ENCODE results near the gene ITGA1. TPM values are rescaled to one million over a fixed set of nuclear protein-coding genes. Genes with fewer than 3 reads are reported as not detected.

The ITGA1 gene
- total RNA-seq, 4 donors from 2014 or later = 41.8 to 94.0 (median 69.6) TPM

DNA sequence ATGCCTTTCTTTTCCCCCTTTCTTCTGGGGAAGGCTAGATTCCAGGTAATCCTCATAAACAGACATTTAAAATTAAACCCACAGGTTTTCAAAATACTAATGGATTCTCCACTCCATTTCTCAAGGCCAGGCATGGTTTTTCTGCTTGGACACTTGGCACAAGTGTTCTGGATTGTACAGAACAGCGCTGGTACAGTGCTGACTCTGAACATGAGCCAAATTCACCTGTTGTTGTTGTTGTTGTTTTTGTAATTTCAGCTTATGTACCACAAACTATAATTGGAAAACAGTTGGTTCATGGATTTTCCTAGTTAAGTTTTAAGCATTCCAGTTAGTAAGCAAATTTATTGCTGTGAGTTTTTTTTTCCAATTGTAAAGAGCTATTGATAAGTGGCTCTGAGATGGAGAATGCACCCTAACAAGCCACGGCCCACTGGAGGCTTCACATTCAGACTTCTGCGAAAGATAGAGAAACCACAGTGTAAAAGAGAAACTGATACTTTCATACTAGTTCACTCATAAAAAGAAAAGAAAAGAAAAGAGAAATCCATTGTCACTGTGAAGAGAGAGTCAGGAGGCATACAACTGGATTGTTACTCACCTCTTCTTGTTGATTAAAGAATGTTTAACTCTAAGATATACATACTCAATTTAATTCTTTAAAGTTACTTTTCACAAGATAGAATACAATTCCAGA, 16.2 kb upstream of the ITGA1 start:
- Histone ChIP-seq H3K4me1 (no peaks in the 10 kb centered on the region), H3K27ac (no peak overlapping the region), H3K27me3 (no peaks in the 10 kb centered on the region), H3K9me3 (no peaks in the 10 kb centered on the region), H3K36me3 (no peaks in the 10 kb centered on the region), H3K4me3 (no peak overlapping the region)
- DNase-seq = no peak
- no peak for TF ChIP-seq POLR2A (IDR thresholded peaks at IDR 0.05)
- TF ChIP-seq, protein P1, sequence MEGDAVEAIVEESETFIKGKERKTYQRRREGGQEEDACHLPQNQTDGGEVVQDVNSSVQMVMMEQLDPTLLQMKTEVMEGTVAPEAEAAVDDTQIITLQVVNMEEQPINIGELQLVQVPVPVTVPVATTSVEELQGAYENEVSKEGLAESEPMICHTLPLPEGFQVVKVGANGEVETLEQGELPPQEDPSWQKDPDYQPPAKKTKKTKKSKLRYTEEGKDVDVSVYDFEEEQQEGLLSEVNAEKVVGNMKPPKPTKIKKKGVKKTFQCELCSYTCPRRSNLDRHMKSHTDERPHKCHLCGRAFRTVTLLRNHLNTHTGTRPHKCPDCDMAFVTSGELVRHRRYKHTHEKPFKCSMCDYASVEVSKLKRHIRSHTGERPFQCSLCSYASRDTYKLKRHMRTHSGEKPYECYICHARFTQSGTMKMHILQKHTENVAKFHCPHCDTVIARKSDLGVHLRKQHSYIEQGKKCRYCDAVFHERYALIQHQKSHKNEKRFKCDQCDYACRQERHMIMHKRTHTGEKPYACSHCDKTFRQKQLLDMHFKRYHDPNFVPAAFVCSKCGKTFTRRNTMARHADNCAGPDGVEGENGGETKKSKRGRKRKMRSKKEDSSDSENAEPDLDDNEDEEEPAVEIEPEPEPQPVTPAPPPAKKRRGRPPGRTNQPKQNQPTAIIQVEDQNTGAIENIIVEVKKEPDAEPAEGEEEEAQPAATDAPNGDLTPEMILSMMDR (IDR thresholded peaks at IDR 0.05) = no peak
- intact Hi-C loops (cut with DNase I; ENCODE audit: low total_unique reads) = no loop called here

DNA sequence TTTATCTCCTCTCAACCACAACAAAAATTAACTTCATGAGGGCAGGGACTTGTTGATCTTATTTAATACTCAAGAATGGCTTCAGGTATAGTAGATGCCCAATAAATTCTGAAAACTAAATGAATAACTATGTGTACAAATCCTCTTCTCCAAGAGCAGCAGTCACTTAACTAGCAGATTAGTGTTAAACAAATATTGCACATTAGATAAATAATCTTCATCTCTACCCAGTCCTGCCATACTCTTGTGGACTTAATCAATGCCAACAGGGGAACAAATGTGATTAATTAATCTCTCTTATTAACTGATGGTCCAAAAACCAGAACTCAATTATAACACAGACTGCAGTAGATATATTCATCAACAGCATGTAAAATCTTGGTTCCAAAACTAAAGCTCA, 15.0 kb upstream of the ITGA1 start:
- Histone ChIP-seq H3K4me3 (no peak overlapping the region), H3K4me1 (no peaks in the 10 kb centered on the region), H3K36me3 (no peaks in the 10 kb centered on the region), H3K9me3 (no peaks in the 10 kb centered on the region), H3K27ac (no peak overlapping the region), H3K27me3 (no peaks in the 10 kb centered on the region)
- intact Hi-C loops (cut with DNase I; ENCODE audit: low total_unique reads) = no loop called here
- no peak for DNase-seq
- no peak for TF ChIP-seq POLR2A (IDR thresholded peaks at IDR 0.05)
- TF ChIP-seq, protein P1 (IDR thresholded peaks at IDR 0.05) = no peak

DNA sequence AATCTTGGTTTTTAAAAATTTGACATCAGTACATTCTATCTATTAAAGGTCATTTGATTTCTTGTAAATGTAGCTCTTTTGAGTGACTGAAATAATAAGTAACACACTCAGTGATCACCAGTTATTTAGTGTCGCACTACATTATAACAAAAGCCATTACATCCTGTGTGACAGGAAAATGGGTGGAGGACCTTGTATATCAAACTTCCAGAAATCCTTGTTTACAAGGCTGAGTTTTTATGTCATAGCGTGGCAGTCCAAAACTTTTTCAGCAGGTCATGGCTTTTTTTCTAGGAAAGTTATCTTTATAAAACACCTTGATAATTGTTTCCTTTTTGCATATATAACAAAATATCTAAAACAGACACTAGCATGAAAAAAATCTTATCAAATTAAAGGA, 14.4 kb upstream of the ITGA1 start:
- intact Hi-C loops (cut with DNase I; ENCODE audit: low total_unique reads) = no loop called here
- H3K9me3 ChIP-seq = no peaks in the 10 kb centered on the region
- no peak overlapping the region for H3K4me3 ChIP-seq
- H3K27me3 ChIP-seq = no peaks in the 10 kb centered on the region
- no peak for DNase-seq
- no peak for TF ChIP-seq POLR2A (IDR thresholded peaks at IDR 0.05)
- TF ChIP-seq, protein P1 (IDR thresholded peaks at IDR 0.05) = no peak
- H3K4me1 ChIP-seq = no peaks in the 10 kb centered on the region
- H3K27ac ChIP-seq = no peak overlapping the region
- no peaks in the 10 kb centered on the region for H3K36me3 ChIP-seq

DNA sequence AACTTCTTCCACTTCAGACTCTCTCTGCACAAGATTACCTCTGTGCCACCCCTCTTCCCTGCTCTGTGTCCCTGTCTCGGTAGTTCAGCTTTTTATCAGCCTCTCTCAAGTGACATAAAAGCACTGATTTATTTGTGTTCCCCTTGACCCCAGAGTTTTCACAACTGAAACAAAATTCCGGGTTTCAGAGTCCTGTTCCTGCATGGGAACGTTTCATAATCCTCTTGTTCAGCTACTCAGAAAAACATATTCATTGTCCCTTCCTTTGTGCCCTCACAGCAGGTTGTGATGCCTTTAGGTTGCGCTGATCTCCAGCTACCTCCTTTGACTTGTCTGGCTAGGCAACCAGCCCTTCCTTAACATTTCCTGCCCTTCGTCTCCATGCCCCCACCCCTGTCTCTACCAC, 13.7 kb upstream of the ITGA1 start:
- no peak for TF ChIP-seq POLR2A (IDR thresholded peaks at IDR 0.05)
- TF ChIP-seq, protein P1 (IDR thresholded peaks at IDR 0.05) = no peak
- no peak overlapping the region for H3K27ac ChIP-seq
- intact Hi-C loops (cut with DNase I; ENCODE audit: low total_unique reads) = no loop called here

DNA sequence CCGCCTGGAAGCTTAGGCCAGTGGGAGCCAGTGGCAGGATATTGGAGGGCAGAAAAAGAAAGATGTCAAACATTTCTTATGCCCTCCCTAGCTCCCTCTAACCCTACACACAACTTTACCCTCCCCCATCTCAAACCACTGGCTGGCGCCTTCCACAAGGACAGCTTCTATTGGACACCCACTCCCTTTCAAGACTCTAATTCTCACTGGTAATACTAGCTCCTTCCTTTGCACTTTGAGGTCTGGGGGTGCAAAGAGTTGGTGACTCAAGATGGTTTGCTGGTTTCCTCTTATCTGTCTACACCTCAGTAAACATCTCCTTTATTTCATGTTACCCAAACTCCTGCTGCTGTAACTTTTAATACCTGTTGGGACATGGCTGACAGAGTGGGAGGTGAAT, 11.6 kb upstream of the ITGA1 start:
- no peaks in the 10 kb centered on the region for H3K4me1 ChIP-seq
- H3K36me3 ChIP-seq = no peaks in the 10 kb centered on the region
- DNase-seq = no peak
- intact Hi-C loops (cut with DNase I; ENCODE audit: low total_unique reads) = no loop called here
- H3K9me3 ChIP-seq = no peaks in the 10 kb centered on the region
- no peak overlapping the region for H3K27ac ChIP-seq
- H3K27me3 ChIP-seq = no peaks in the 10 kb centered on the region
- TF ChIP-seq, protein P1 (IDR thresholded peaks at IDR 0.05) = no peak
- TF ChIP-seq POLR2A (IDR thresholded peaks at IDR 0.05) = no peak
- no peak overlapping the region for H3K4me3 ChIP-seq

More for the DNA sequence above, 13.7 kb upstream of the ITGA1 start:
- H3K36me3 ChIP-seq = no peaks in the 10 kb centered on the region
- DNase-seq = no peak
- no peaks in the 10 kb centered on the region for H3K4me1 ChIP-seq
- H3K4me3 ChIP-seq = no peak overlapping the region
- H3K9me3 ChIP-seq = no peaks in the 10 kb centered on the region
- no peaks in the 10 kb centered on the region for H3K27me3 ChIP-seq
